GM10266 (cell line): ENCODE measurements around the gene KSR2.
A peak's percentile ranks its signal among the peaks of the same experiment; 100 is the strongest.

Experiments used
- DNase-seq: peaks from one replicate; pipeline ENCODE4 v3.0.0; 2012; ENCODE audit errors: extremely low spot score
- TF ChIP-seq, protein P1 (sequence below): IDR thresholded peaks from 2 replicates; pipeline ENCODE4 v1.5.1; 2012; ENCODE audit warnings: mild to moderate bottlenecking, low read depth; ENCODE audit not compliant: control insufficient read depth, insufficient read depth; ENCODE audit errors: missing control alignments

The KSR2 gene

DNA sequence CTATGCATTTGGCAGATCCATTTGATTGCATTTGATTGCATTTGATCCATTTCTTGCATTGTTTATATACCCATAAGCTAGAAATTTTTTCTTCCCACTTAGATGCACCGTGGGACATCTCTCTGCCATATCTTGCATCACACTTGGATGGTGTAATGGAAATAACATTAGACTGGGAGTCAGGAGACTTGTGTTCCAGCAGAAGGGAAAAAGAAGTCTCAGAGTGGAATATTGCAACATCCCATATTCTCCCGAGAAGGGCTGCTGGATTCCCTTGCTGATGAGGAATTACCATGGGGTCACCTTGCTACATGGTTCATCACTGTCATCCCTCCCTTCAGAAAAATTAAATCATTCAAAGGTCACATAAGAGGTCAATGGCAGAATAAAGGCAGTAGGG, 78.1 kb downstream of the KSR2 start:
- TF ChIP-seq, protein P1, sequence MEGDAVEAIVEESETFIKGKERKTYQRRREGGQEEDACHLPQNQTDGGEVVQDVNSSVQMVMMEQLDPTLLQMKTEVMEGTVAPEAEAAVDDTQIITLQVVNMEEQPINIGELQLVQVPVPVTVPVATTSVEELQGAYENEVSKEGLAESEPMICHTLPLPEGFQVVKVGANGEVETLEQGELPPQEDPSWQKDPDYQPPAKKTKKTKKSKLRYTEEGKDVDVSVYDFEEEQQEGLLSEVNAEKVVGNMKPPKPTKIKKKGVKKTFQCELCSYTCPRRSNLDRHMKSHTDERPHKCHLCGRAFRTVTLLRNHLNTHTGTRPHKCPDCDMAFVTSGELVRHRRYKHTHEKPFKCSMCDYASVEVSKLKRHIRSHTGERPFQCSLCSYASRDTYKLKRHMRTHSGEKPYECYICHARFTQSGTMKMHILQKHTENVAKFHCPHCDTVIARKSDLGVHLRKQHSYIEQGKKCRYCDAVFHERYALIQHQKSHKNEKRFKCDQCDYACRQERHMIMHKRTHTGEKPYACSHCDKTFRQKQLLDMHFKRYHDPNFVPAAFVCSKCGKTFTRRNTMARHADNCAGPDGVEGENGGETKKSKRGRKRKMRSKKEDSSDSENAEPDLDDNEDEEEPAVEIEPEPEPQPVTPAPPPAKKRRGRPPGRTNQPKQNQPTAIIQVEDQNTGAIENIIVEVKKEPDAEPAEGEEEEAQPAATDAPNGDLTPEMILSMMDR, result no peak
- no peak for DNase-seq

DNA sequence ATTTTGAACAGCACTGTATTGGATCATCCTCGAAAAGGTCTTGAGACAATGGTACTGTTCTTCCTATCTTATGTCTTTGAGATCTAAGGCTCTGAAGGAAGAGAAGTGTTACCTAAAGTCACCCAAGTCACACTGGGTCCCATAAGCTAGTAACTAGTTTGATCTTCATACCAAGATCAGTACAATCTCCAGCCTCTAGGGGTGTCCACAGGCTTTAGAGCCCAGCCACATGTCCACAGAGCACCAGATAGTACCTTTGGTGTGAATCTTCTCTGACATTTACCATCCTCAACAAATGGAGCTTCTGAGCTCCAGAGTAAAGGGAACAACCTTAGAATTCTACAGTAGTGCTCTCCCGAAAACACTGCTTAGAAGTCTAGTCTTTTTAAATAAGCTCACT, 78.7 kb downstream of the KSR2 start:
- TF ChIP-seq, protein P1, result no peak
- peak; percentile 31 for DNase-seq

DNA sequence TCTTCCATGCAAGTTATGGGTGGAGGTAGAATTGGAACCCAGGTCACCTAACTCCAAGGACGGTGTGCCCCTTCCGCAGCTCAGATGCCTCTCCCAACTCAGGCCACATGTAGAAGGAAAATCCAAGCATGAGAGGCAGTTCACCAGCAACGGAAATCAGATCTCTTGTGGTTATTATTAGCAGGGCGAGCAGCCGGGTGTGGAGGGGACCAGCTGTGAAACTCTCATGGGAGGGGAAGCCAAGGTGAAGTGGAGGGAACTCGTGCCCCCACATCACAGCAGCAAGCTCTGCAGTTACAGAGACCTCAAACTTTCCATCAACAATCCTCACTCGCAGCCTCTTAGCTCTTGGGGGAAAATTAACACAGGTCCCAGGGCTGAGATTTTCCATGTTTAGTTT, 79.7 kb downstream of the KSR2 start:
- DNase-seq, result peak; percentile 49
- TF ChIP-seq, protein P1, result no peak

DNA sequence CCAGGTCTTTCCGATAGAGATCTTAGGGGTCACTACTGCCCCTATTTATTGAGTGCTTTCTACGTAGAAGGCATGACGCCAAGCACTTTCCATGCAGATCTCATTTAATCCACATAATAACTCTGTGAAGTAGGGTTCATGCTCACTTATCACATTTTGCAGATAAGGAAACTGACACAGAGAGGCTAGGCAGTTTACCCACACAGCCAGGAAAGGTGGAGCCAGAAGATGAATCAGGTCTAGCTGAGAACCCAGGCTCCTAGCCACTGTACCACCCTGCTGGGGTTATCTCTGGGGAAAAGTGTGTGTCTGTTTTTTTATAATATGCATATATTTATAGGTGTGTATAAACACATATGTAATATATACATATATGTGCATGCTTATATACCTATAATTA, 83.6 kb downstream of the KSR2 start:
- DNase-seq, result no peak
- TF ChIP-seq, protein P1, result no peak

DNA sequence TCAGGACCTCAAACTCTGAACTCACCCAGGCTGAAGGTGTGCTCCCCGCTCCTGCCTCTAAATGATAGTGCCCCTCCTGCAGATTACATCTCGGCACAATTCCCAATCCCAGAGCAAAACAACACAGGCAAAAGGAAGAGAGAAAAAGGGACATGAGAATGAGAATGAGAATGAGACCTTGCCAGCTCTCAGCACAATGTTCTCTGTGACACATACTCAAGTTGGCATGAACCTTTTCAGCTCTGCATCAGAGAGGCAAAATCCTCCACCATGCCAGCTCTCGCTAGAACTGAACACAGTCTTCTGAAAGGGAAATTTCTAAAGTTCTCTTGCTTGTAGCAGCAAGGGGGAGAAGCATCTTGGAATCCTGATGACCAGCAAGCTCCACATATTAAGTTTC, 84.6 kb downstream of the KSR2 start:
- DNase-seq, result no peak
- TF ChIP-seq, protein P1, result no peak

DNA sequence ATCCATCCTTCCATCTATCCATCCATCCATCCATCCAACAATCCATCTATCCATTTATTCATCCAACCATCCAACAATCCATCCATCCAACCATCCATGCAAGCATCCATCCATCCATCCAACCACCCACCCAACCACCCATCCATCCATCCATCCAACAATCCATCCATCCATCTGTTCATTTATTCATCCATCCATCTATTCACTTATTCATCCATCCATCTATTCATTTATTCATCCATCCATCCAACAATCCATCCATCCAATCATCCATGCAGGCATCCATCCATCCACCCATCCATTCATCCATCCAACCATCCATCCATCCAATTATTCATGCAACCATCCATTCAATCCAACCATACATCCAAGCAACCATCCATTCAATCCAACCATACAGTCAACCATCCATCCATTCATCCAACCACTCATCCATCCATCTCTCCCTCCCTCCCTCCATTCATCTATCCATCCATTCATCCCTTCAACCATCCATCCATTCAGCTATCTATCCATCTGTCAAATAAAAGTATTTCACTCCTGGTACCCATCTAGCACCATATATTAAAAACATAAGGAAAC, 86.1 kb downstream of the KSR2 start:
- TF ChIP-seq, protein P1, result no peak
- no peak for DNase-seq

DNA sequence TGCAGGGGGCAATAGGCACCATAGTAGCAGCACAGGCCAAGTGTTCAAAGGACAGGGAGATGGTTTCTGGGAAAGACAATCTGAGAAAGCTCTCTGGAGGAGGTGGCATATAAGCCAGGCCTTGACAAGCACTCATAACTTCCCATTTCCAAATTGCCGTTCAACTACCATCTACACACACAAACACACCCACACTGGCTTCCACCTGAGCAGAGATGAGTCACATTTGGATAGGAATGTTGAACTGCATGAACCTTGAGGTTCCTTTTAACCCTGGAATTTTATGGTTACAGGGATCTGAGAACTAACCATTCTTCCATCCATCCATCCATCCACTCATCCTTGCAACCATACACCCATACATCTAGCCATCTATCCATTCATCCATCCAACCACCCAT, 86.6 kb downstream of the KSR2 start:
- no peak for DNase-seq
- TF ChIP-seq, protein P1, result no peak
